H1 (cell line): ENCODE measurements around the gene NMRK2. TPM values are rescaled to one million over a fixed set of nuclear protein-coding genes. Genes with fewer than 3 reads are reported as not detected.

Source experiments
- CTCF ChIA-PET: fragments of 300-600 bp; sonication (Branson Sonifier 250); formaldehyde crosslinking; loops from one replicate; lab custom pipeline; 2021; ENCODE audit not compliant: partially characterized antibody; lab: Charles Lee
- POLR2A ChIA-PET: fragments of 300-600 bp; sonication (Branson Sonifier 250); formaldehyde crosslinking; loops from one replicate; lab custom pipeline; 2021; ENCODE audit warnings: inconsistent platforms; ENCODE audit not compliant: partially characterized antibody; lab: Charles Lee
- DNase-seq, 2 experiments: peaks; one replicate each; pipeline versions ENCODE4 v3.0.0 to v3.0.0-alpha.2; 2010 to 2022; ENCODE audit warnings: low spot score in 2 of 2, low read depth in 1 of 2, mixed read lengths in 1 of 2
- FAIRE-seq: peaks from 2 replicates; lab custom pipeline; 2011; peaks lifted over from hg19 to GRCh38; lab: Jason Lieb, UNC
- H2AFZ ChIP-seq: 2 replicates; pipeline ENCODE4 v1.8.1; 2012; ENCODE audit warnings: low read length, inconsistent platforms
- H2AK5ac ChIP-seq: 2 replicates; pipeline ENCODE4 v1.6.1; 2013; ENCODE audit warnings: low read depth, low read length
- H2BK120ac ChIP-seq: replicated peaks from 2 replicates; pipeline ENCODE3; 2013; ENCODE audit warnings: low read depth, low read length, inconsistent platforms
- H2BK12ac ChIP-seq: 2 replicates; pipeline ENCODE4 v1.6.1; 2013; ENCODE audit warnings: low read depth, low read length
- H2BK15ac ChIP-seq: 2 replicates; pipeline ENCODE4 v1.6.1; 2013; ENCODE audit warnings: low read length
- H2BK20ac ChIP-seq: 2 replicates; pipeline ENCODE4 v1.6.1; 2013; ENCODE audit warnings: low read length
- H2BK5ac ChIP-seq: 2 replicates; pipeline ENCODE4 v1.6.1; 2013; ENCODE audit warnings: low read depth, low read length
- H3K14ac ChIP-seq: 2 replicates; pipeline ENCODE4 v1.6.1; 2013; ENCODE audit warnings: inconsistent platforms; ENCODE audit not compliant: insufficient read length
- H3K18ac ChIP-seq: 2 replicates; pipeline ENCODE4 v1.6.1; 2013; ENCODE audit warnings: low read length; ENCODE audit errors: extremely low read depth
- H3K23ac ChIP-seq: 2 replicates; pipeline ENCODE4 v1.6.1; 2013; ENCODE audit warnings: inconsistent platforms; ENCODE audit not compliant: insufficient read length
- H3K23me2 ChIP-seq: 2 replicates; pipeline ENCODE4 v1.6.1; 2013; ENCODE audit warnings: low read depth, low read length
- H3K27ac ChIP-seq: 2 replicates; pipeline ENCODE4 v1.6.1; 2011; ENCODE audit warnings: low read depth, low read length, inconsistent platforms
- H3K27me3 ChIP-seq, 4 experiments: replicated peaks in 1 of 4; 1 replicate in 1 of 4; 2 replicates in 3 of 4; pipeline versions ENCODE4 v1.6.1 to v1.8.1; 2011 to 2013; ENCODE audit warnings: low read length in 3 of 4, mild to moderate bottlenecking in 3 of 4, inconsistent platforms in 2 of 4, mixed read lengths in 2 of 4, moderate library complexity in 1 of 4; ENCODE audit not compliant: control insufficient read depth in 3 of 4, insufficient read depth in 3 of 4; ENCODE audit errors: extremely low read depth in 1 of 4
- H3K36me3 ChIP-seq, 4 experiments: 2 replicates each; pipeline versions ENCODE4 v1.6.1 to v1.8.1; 2011 to 2013; ENCODE audit warnings: mild to moderate bottlenecking in 4 of 4, low read length in 3 of 4, moderate library complexity in 2 of 4, control low read depth in 1 of 4, inconsistent platforms in 1 of 4; ENCODE audit not compliant: insufficient read depth in 4 of 4, control insufficient read depth in 2 of 4
- H3K4ac ChIP-seq: replicated peaks from 2 replicates; pipeline ENCODE3; 2013; ENCODE audit warnings: low read length, low read depth, mixed read lengths, inconsistent platforms; ENCODE audit not compliant: insufficient read length
- H3K4me1 ChIP-seq, 4 experiments: replicated peaks in 1 of 4; 1 replicate in 1 of 4; 2 replicates in 3 of 4; pipeline versions ENCODE4 v1.6.1 to v1.8.1; 2011 to 2013; ENCODE audit warnings: low read length in 3 of 4, inconsistent platforms in 2 of 4, mixed read lengths in 1 of 4; ENCODE audit not compliant: insufficient read depth in 4 of 4, control insufficient read depth in 3 of 4
- H3K4me2 ChIP-seq, 2 experiments: 2 replicates each; pipeline versions ENCODE4 v1.6.1 to v1.8.1; 2011 to 2013; ENCODE audit warnings: low read depth in 2 of 2, low read length in 2 of 2, control low read depth in 1 of 2, inconsistent platforms in 1 of 2, mild to moderate bottlenecking in 1 of 2; ENCODE audit not compliant: insufficient read depth in 1 of 2
- H3K4me3 ChIP-seq, 4 experiments: fragments of 200-600, 300-600 bp in 1 of 4; sonication (generic), shearing (Covaris generic), sonication (Bioruptor Twin) in 1 of 4; 2 replicates each; pipeline versions ENCODE4 v1.5.1 to v1.8.1; 2011 to 2016; ENCODE audit warnings: low read length in 4 of 4, low read depth in 3 of 4, control low read depth in 2 of 4, inconsistent platforms in 2 of 4, mild to moderate bottlenecking in 2 of 4, mixed read lengths in 1 of 4, moderate library complexity in 1 of 4; ENCODE audit not compliant: insufficient read depth in 2 of 4; ENCODE audit errors: extremely low read depth in 1 of 4
- H3K56ac ChIP-seq: replicated peaks from 2 replicates; pipeline ENCODE3; 2013; ENCODE audit warnings: low read depth, mild to moderate bottlenecking, mixed read lengths, low read length, inconsistent platforms; ENCODE audit not compliant: insufficient read length
- H3K79me1 ChIP-seq: 2 replicates; pipeline ENCODE4 v1.6.1; 2013; ENCODE audit warnings: low read depth, low read length, control low read depth
- H3K79me2 ChIP-seq, 2 experiments: 2 replicates each; pipeline versions ENCODE4 v1.6.1 to v1.8.1; 2012 to 2013; ENCODE audit warnings: low read length in 2 of 2, mild to moderate bottlenecking in 2 of 2, inconsistent platforms in 1 of 2; ENCODE audit not compliant: insufficient read depth in 2 of 2, control insufficient read depth in 1 of 2
- H3K9ac ChIP-seq, 4 experiments: replicated peaks in 1 of 4; 1 replicate in 1 of 4; 2 replicates in 3 of 4; pipeline versions ENCODE4 v1.6.1 to v1.8.1; 2011 to 2013; ENCODE audit warnings: low read depth in 3 of 4, low read length in 3 of 4, control low read depth in 2 of 4, mild to moderate bottlenecking in 2 of 4, moderate library complexity in 2 of 4, inconsistent platforms in 1 of 4; ENCODE audit errors: extremely low read depth in 1 of 4
- H3K9me3 ChIP-seq, 2 experiments: 2 replicates each; pipeline versions ENCODE4 v1.6.1 to v1.8.1; 2012 to 2013; ENCODE audit warnings: mild to moderate bottlenecking in 2 of 2, moderate library complexity in 2 of 2, control low read depth in 1 of 2, inconsistent platforms in 1 of 2, low read depth in 1 of 2, low read length in 1 of 2, mixed read lengths in 1 of 2; ENCODE audit not compliant: insufficient read depth in 2 of 2
- H4K20me1 ChIP-seq, 2 experiments: replicated peaks in 1 of 2; 2 replicates each; pipeline versions ENCODE3 to v1.8.1; 2011 to 2013; ENCODE audit warnings: inconsistent platforms in 2 of 2, low read length in 2 of 2, mild to moderate bottlenecking in 1 of 2; ENCODE audit not compliant: insufficient read depth in 2 of 2, control insufficient read depth in 1 of 2
- H4K5ac ChIP-seq: 2 replicates; pipeline ENCODE4 v1.6.1; 2013; ENCODE audit warnings: low read length, low read depth, mixed read lengths, inconsistent platforms; ENCODE audit not compliant: insufficient read length
- H4K8ac ChIP-seq: 2 replicates; pipeline ENCODE4 v1.8.0; 2013; ENCODE audit warnings: mild to moderate bottlenecking, moderate library complexity, low read length, inconsistent platforms; ENCODE audit not compliant: insufficient read depth; ENCODE audit errors: extremely low read depth
- H4K91ac ChIP-seq: replicated peaks from 2 replicates; pipeline ENCODE3; 2013; ENCODE audit warnings: low read length, mixed read lengths, inconsistent platforms; ENCODE audit not compliant: insufficient read length
- ATF3 ChIP-seq: IDR thresholded peaks from 2 replicates; pipeline ENCODE4 v1.6.1; 2011; ENCODE audit warnings: low read depth, mild to moderate bottlenecking, low read length; ENCODE audit not compliant: insufficient read depth
- HDAC2 ChIP-seq, 2 experiments: fragments of 300-600 bp in 1 of 2; sonication (generic) in 1 of 2; IDR thresholded peaks; 2 replicates each; pipeline ENCODE4 v1.6.1; 2011 to 2012; ENCODE audit warnings: low read depth in 2 of 2, low read length in 2 of 2, mild to moderate bottlenecking in 2 of 2, moderate library complexity in 2 of 2, borderline replicate concordance in 1 of 2, inconsistent platforms in 1 of 2
- MAFK ChIP-seq: IDR thresholded peaks from 2 replicates; pipeline ENCODE4 v1.6.1; 2012; ENCODE audit warnings: low read depth, mild to moderate bottlenecking, improper control_type of control experiment, low read length
- SRF ChIP-seq: IDR thresholded peaks from 2 replicates; pipeline ENCODE4 v1.6.1; 2011; ENCODE audit warnings: mild to moderate bottlenecking, low read depth, low read length, moderate library complexity
- TAF7 ChIP-seq: optimal IDR thresholded peaks from 2 replicates; pipeline ENCODE3; 2011; ENCODE audit warnings: low read depth, mild to moderate bottlenecking, inconsistent platforms, low read length, moderate library complexity, borderline replicate concordance
- ZNF274 ChIP-seq: IDR thresholded peaks from 2 replicates; pipeline ENCODE4 v1.7.0; 2012; ENCODE audit warnings: low read length, borderline replicate concordance; ENCODE audit errors: extremely low read depth
- WGBS, 2 experiments: shearing (Covaris generic) in 1 of 2; methylation state at CpG; one replicate each; pipeline versions ENCODE4 v1.1.6 to v1.1.7; 2013 to 2015; ENCODE audit warnings: low lambda C conversion rate in 2 of 2, mixed read lengths in 2 of 2, inconsistent platforms in 1 of 2, low coverage in 1 of 2, missing lambda C conversion rate in 1 of 2; ENCODE audit not compliant: insufficient replicate concordance in 2 of 2, insufficient coverage in 1 of 2, insufficient read length in 1 of 2; ENCODE audit errors: extremely low coverage in 1 of 2, missing lambda C conversion rate in 1 of 2; 5-methylcytosine and 5-hydroxymethylcytosine counted together
- polyA plus RNA-seq, 7 experiments: library from polyadenylated mRNA; depleted of rRNA in 3 of 7; stranded (reverse) in 5 of 7; unstranded in 2 of 7; fragments of >200 nt in 5 of 7; fragments of 200-250 nt in 2 of 7; gene quantifications; 1 replicate in 5 of 7; 2 replicates in 1 of 7; 4 replicates in 1 of 7; pipeline versions ENCODE4 v1.2.1 to v1.2.3, GENCODE V29; 2011 to 2013; ENCODE audit warnings: missing spikeins in 2 of 7, mixed read lengths in 2 of 7
- total RNA-seq: library from RNA; stranded (reverse); fragmentation: NEBNext Ultra II Directional; extraction: Animal tissue kit (Norgen Biotek cat#: 25700); gene quantifications from 2 replicates; pipeline ENCODE4 v1.2.1, GENCODE V29; 2021

The NMRK2 gene
- total and polyA plus RNA-seq, 2 of the 8 experiments (the other 6 are each of a cell fraction or from before 2014, with no cell fraction given) = 87.4 to 206 TPM

GRCh38 chr19:3959766-3960131 is 26.9 kb downstream of the NMRK2 start:
- H2AK5ac ChIP-seq = no peak overlapping the region
- H3K36me3 ChIP-seq = peaks cover 17 to 60% (median 35%) of the 10 kb centered on the region in 4 experiments

More at GRCh38 chr19:3959766-3960131, 26.9 kb downstream of the NMRK2 start:
- H3K27ac ChIP-seq = no peak overlapping the region
- no peak overlapping the region for H2BK120ac ChIP-seq
- H3K27me3 ChIP-seq = no peaks in the 10 kb centered on the region
- H4K20me1 ChIP-seq = peaks cover 0 to 13% of the 10 kb centered on the region in 2 experiments
- H3K18ac ChIP-seq = no peak overlapping the region
- 92% methylated on average over 13 of the region's 15 CpGs; no CpG with 5 or more reads in 1 of the 2 experiments for WGBS, 2 experiments
- DNase-seq (no peak), FAIRE-seq (no peak)
- no peaks in the 10 kb centered on the region for H3K79me2 ChIP-seq
- no peak overlapping the region for H2BK12ac ChIP-seq
- no peak overlapping the region for H3K14ac ChIP-seq
- TF ChIP-seq ATF3 (no peak), TAF7 (no peak), HDAC2 (IDR thresholded peaks at IDR 0.05; ENCODE audit: borderline replicate concordance in 1 of 2, low read depth in 2 of 2, low read length in 2 of 2) (no peak), MAFK (no peak), ZNF274 (no peak), SRF (no peak)
- TF ChIP-seq, all 59 proteins: peak for 0
- CTCF ChIA-PET = interaction anchor here (0.6 to 1.0 kb wide), 2 partner anchors 14 to 34 kb away, joined by 3 read pairs; no protein-coding TSS in a partner anchor
- H4K91ac ChIP-seq = no peak overlapping the region
- POLR2A ChIA-PET = interaction anchor here (0.7 to 24.8 kb wide), 4 partner anchors 9 to 68 kb away, joined by 3 to 870 read pairs (median 5); partner anchors contain the start of gene EEF2
- 0 out of 7 replicates have a peak, but pooled peaks cover 0 to 2% (median 0%) of the 10 kb centered on the region in 4 experiments for H3K4me1 ChIP-seq
- H3K23ac ChIP-seq = no peak overlapping the region
- H3K4me3 ChIP-seq = no peak overlapping the region
- H2BK5ac ChIP-seq = no peak overlapping the region
- H4K8ac ChIP-seq = no peak overlapping the region; the same call in 1 of the 2 replicates
- H4K5ac ChIP-seq = no peak overlapping the region
- no peak overlapping the region for H3K56ac ChIP-seq
- H2AFZ ChIP-seq = no peak overlapping the region
- no peak overlapping the region for H3K9ac ChIP-seq
- H3K9me3 ChIP-seq = no peaks in the 10 kb centered on the region
- H2BK15ac ChIP-seq = no peak overlapping the region
- H3K23me2 ChIP-seq = no peaks in the 10 kb centered on the region
- H3K4me2 ChIP-seq = no peak overlapping the region
- H3K79me1 ChIP-seq = peaks cover 3% of the 10 kb centered on the region
- no peak overlapping the region for H3K4ac ChIP-seq
- no peak overlapping the region for H2BK20ac ChIP-seq
